Measurements from ENCODE around the gene TNRC18.

GRCh38 chr7:5352440-5353010 lies 71.1 kb downstream of the TNRC18 start:
- TF ChIP-seq TAF1 (IDR thresholded peaks at IDR 0.05; ENCODE audit: low read depth) (no peak), TEAD4 (IDR thresholded peaks at IDR 0.05) (no peak), RAD21 (IDR thresholded peaks at IDR 0.05; ENCODE audit: low read depth) (no peak)

All from Ishikawa (cell line).